ENCODE results near the gene ABCF3.

The ABCF3 gene

GRCh38 chr3:184234224-184234623 lies 48.2 kb downstream of the ABCF3 start:
- DNase-seq: peak; percentile 57

- DNase-seq: no peak
These were observed 48.8 kb downstream of the ABCF3 start for GRCh38 chr3:184234671-184235380.

DNA sequence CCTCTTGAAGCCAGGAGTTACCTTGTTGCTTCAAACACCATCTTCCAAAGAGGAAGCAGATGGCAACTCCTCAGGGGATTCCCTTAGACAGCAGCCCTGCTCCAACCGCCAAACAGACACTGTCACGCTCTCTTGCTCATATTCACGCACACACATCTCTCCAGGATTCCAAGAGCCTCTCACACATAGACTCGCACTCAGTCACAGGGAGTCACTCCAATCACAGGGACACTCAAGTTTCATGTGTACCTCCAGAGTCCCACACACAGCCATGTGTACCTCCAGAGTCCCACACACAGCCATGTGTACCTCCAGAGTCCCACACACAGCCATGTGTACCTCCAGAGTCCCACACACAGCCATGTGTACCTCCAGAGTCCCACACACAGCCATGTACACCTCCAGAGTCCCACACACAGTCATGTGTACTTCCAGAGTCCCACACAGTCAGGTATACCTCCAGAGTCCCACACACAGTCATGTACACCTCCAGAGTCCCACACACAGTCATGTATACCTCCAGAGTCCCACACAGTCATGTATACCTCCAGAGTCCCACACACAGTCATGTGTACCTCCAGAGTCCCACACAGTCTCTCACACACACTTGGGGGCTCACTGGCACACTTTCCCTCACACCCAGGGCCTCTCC lies 49.5 kb downstream of the ABCF3 start:
- no peak for DNase-seq

DNA sequence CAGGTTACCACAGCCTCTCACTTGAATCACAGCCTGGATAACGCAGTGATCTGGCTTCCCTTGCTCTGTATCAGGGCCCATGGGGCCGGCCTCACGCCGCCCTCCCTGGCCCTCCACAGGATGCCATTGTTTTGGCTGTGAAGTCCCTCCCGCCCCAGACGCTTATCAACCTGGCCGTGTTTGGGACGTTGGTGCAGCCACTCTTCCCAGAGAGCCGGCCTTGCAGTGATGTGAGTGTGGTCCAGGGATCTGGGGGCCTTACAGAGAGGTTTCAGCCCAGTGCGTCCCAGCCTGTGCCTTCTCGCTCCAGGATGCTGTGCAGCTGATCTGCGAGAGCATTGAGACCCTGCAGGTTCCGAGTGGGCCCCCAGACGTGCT lies 50.0 kb downstream of the ABCF3 start:
- no peak for DNase-seq

DNA sequence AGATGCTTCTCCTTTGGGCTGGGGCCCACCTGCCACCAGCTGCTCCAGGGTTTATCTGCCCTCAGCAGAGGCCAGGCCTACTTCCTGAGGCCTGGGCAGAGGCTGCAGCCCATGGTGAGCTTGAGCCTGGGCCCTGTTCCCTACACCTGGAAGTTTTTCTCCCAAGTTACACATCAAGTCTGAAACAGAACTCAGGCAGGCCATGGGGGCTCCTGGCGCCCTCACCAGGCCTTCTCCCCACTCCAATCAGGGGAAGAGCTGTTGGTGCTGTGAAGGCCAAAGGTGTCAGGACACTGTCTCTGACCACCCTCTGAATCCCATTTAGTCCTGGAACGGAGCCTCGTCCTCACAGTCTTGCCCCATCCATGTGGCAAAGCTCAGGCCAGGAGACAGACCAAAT lies 50.6 kb downstream of the ABCF3 start:
- no peak for DNase-seq

GRCh38 chr3:184237211-184237610 lies 51.2 kb downstream of the ABCF3 start:
- DNase-seq: no peak

- DNase-seq: no peak
These were observed 51.8 kb downstream of the ABCF3 start for GRCh38 chr3:184237807-184238206.

DNA sequence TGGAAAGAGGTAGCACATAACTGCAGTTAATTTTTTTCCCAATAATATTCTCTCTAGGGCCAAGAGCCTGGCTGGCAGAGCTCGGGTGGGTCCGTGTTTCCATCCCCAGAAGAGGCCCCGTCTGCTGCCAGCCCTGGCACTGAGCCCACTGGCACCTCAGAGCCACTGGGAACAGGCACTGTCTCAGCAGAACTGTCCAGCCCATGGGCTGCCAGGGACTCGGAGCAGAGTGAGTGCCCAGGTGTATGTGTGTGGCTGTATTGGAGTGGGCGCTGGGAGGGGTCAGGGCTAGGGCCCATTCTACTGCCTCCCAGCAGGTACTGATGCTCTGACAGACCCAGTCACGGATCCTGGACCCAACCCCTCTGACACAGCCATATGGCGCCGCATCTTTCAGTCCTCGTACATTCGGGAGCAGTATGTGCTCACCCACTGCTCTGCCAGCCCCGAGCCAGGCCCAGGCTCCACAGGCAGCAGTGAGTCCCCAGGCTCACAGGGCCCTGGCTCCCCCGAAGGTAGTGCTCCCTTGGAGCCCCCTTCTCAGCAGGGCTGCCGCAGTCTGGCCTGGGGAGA lies 52.3 kb downstream of the ABCF3 start:
- no peak for DNase-seq

DNA sequence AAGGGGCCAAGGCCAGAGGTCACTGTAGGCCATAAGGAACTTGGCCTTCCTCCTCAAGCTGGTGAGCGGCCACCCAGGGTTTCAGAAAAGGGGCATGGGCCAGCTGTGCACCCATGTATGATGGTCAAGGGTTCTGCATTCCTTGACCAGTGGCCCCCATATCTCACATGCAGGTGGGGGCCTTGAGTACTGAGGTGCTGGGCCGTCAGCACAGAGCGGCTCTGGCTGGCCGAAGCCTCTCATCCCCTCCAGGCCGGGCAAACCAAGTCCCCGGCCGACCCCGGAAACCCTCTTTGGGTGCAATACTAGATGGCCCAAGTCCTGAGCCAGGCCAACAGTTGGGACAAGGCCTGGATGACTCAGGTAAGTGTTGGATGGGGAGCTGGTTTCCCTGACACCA lies 53.2 kb downstream of the ABCF3 start:
- no peak for DNase-seq

DNA sequence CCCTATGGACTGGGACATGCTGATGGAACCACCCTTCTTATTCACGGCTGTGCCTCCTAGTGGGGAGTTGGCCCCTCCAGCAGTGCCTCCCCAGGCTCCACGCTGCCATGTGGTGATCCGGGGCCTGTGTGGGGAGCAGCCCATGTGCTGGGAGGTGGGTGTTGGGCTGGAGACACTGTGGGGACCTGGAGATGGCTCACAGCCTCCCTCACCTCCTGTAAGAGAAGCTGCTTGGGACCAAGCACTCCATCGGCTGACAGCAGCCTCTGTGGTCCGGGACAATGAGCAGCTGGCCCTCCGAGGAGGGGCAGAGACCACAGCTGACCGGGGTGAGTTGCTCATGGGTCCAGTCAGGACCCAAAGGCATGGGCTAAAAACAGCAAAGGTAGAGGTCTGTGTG lies 53.7 kb downstream of the ABCF3 start:
- no peak for DNase-seq

GRCh38 chr3:184240384-184241140 lies 54.6 kb downstream of the ABCF3 start:
- peak; percentile 22 for DNase-seq

GRCh38 chr3:184241141-184241446 lies 55.1 kb downstream of the ABCF3 start:
- DNase-seq: no peak

DNA sequence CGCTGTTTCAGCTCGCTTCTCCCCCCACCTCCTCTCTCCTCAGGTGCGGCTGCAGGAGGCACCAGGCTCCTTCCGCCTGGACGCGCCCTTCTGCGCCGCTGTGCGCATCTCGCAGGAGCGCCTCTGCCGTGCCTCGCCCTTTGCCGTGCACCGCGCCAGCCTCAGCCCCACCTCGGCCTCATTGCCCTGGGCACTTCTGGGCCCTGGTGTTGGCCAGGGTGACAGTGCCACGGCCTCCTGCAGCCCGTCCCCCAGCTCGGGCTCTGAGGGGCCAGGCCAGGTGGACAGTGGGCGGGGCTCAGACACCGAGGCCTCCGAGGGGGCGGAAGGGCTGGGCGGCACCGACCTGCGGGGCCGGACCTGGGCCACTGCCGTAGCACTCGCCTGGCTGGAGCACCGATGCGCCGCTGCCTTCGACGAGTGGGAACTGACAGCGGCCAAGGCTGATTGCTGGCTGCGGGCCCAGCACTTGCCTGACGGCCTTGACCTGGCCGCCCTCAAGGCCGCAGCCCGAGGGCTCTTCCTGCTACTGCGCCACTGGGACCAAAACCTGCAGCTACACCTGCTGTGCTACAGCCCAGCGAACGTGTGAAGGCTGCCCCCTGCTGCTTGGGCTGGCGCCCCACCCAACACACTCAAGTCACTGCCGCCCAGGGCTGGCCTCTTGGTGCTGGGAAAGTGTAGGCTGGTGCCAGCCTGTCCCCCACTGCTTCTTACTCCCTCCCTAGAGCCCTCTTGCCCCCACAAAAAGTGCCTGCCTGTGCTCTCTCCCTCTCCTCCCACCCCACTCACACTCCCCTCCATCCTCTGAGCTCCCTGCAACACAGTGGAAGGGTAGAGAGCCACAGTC lies 55.7 kb downstream of the ABCF3 start:
- DNase-seq: peak; percentile 25

- DNase-seq: no peak
These were observed 56.3 kb downstream of the ABCF3 start for GRCh38 chr3:184242297-184242685.
